HEK293 (cell line): ENCODE results near the gene CDHR1.

Source experiments
- CTCF ChIA-PET: fragments of 350-600 bp; formaldehyde crosslinking; extraction: SDS; loops from one replicate; lab custom pipeline; 2021; ENCODE audit warnings: antibody characterized with exemption; lab: Yijun Ruan, JAX
- POLR2A ChIA-PET: fragments of 300-600 bp; formaldehyde crosslinking; extraction: SDS; loops from one replicate; lab custom pipeline; 2020; ENCODE audit warnings: antibody characterized with exemption, inconsistent platforms; lab: Yijun Ruan, JAX
- H3K27ac ChIP-seq: fragments of 200-500 bp; sonication (Bioruptor generic); 2 replicates; pipeline ENCODE4 v1.5.1; 2014; ENCODE audit warnings: low read depth, low read length, control low read depth, inconsistent platforms; ENCODE audit errors: extremely low read depth
- H3K36me3 ChIP-seq, 2 experiments: fragments of 200-500 bp in 1 of 2; sonication (Bioruptor generic) in 1 of 2; 1 replicate in 1 of 2; 2 replicates in 1 of 2; pipeline ENCODE4 v1.5.1; 2014 to 2017; ENCODE audit warnings: inconsistent platforms in 2 of 2, low read length in 2 of 2; ENCODE audit not compliant: control insufficient read depth in 2 of 2, insufficient read depth in 1 of 2
- H3K4me1 ChIP-seq: fragments of 200-500 bp; sonication (Bioruptor generic); 2 replicates; pipeline ENCODE4 v1.5.1; 2014; ENCODE audit warnings: mild to moderate bottlenecking, low read length, inconsistent platforms; ENCODE audit not compliant: control insufficient read depth, insufficient read depth
- H3K4me3 ChIP-seq: 2 replicates; pipeline ENCODE4 v1.5.1; 2011; ENCODE audit warnings: low read depth, mild to moderate bottlenecking, control low read depth, low read length, moderate library complexity
- H3K9me3 ChIP-seq: fragments of 200-500 bp; sonication (Bioruptor generic); 2 replicates; pipeline ENCODE4 v1.5.1; 2014; ENCODE audit warnings: low read depth, low read length, inconsistent platforms; ENCODE audit not compliant: control insufficient read depth, insufficient read depth
- HOXA7 ChIP-seq: sonication (generic); formaldehyde crosslinking; IDR thresholded peaks from 2 replicates; pipeline ENCODE4 v1.8.1; 2022; ENCODE audit warnings: missing genetic modification reagents, borderline replicate concordance
- HOXC10 ChIP-seq: sonication (generic); formaldehyde crosslinking; IDR thresholded peaks from 2 replicates; pipeline ENCODE4 v1.8.1; 2023; ENCODE audit warnings: mild to moderate bottlenecking, missing genetic modification reagents
- KLF7 ChIP-seq: fragments of 450-650 bp; formaldehyde crosslinking; IDR thresholded peaks from 2 replicates; pipeline ENCODE4 v1.5.1; 2016; ENCODE audit warnings: missing biosample characterization, missing genetic modification characterization, borderline replicate concordance
- MEIS1 ChIP-seq: sonication (generic); formaldehyde crosslinking; IDR thresholded peaks from 2 replicates; pipeline ENCODE4 v1.8.1; 2022; ENCODE audit warnings: missing genetic modification reagents, mild to moderate bottlenecking, borderline replicate concordance
- SCRT2 ChIP-seq: fragments of 450-650 bp; formaldehyde crosslinking; IDR thresholded peaks from 2 replicates; pipeline ENCODE4 v1.5.1; 2016; ENCODE audit warnings: missing biosample characterization, missing genetic modification characterization
- ZNF146 ChIP-seq: fragments of 450-650 bp; formaldehyde crosslinking; IDR thresholded peaks from 2 replicates; pipeline ENCODE4 v1.5.1; 2016; ENCODE audit warnings: missing biosample characterization, missing genetic modification characterization
- ZNF16 ChIP-seq: fragments of 450-650 bp; formaldehyde crosslinking; IDR thresholded peaks from 2 replicates; pipeline ENCODE4 v1.5.1; 2016; ENCODE audit warnings: low read depth, missing biosample characterization, missing genetic modification characterization
- ZNF558 ChIP-seq: fragments of 450-650 bp; formaldehyde crosslinking; IDR thresholded peaks from 2 replicates; pipeline ENCODE4 v1.5.1; 2016; ENCODE audit warnings: missing biosample characterization, missing genetic modification characterization
- ZNF837 ChIP-seq: fragments of 450-650 bp; formaldehyde crosslinking; IDR thresholded peaks from 2 replicates; pipeline ENCODE4 v1.5.1; 2016; ENCODE audit warnings: missing biosample characterization, missing genetic modification characterization
- TF ChIP-seq, protein P1 (sequence below): fragments of 450-650 bp; formaldehyde crosslinking; IDR thresholded peaks from 2 replicates; pipeline ENCODE4 v1.5.1; 2016; ENCODE audit warnings: missing biosample characterization, missing genetic modification characterization
- TF ChIP-seq, protein P2 (sequence below): fragments of 450-650 bp; formaldehyde crosslinking; IDR thresholded peaks from 2 replicates; pipeline ENCODE4 v1.5.1; 2016; ENCODE audit warnings: missing biosample characterization, missing genetic modification characterization, borderline replicate concordance
- TF ChIP-seq, protein P3 (sequence below): fragments of 450-650 bp; formaldehyde crosslinking; IDR thresholded peaks from 2 replicates; pipeline ENCODE4 v1.5.1; 2016; ENCODE audit warnings: missing biosample characterization, missing genetic modification characterization
- TF ChIP-seq, protein P4 (sequence below): fragments of 450-650 bp; formaldehyde crosslinking; IDR thresholded peaks from 2 replicates; pipeline ENCODE4 v1.5.1; 2017; ENCODE audit warnings: missing biosample characterization, missing genetic modification characterization
- TF ChIP-seq, protein P5 (sequence below): fragments of 450-650 bp; formaldehyde crosslinking; IDR thresholded peaks from 2 replicates; pipeline ENCODE4 v1.5.1; 2016; ENCODE audit warnings: missing biosample characterization, missing genetic modification characterization
- TF ChIP-seq, protein P6 (sequence below): fragments of 450-650 bp; formaldehyde crosslinking; IDR thresholded peaks from 2 replicates; pipeline ENCODE4 v1.5.1; 2016; ENCODE audit warnings: missing biosample characterization, missing genetic modification characterization

The CDHR1 gene

DNA sequence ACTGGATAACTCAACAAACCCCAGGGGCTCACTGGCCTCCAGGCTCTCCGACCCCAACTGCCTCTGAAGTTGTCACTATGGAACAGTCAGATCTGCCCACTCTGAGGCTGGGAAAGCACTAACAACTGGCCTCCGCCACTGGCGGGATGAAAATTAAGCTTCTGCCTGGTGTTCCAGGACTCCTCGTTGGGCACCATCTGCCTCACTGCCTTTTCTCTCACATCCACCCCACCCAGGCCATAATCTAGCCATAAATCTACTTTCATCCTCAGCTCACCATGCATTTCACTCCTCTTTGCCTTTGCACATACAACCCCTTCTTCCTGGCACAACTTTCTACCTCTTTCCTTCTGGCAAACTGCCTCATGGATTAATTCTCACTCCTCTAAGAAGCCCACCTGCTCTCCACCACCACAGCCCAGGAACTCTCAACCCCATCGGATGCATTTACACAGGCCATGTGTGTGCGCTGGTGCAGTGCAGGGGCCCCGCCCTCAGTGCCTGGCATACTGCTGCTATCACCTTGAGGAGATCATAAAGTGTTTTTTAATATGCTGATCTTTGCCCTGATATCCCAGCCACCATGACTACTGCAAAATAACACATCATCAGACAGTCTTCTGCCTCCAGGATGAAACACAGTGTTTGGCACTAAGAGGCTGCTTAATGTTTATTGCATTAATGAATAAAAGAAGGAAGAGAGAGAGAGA is 4.0 kb downstream of the CDHR1 start:
- CTCF ChIA-PET, result interaction anchor here (0.7 to 1.0 kb wide), 2 partner anchors 10 to 100 kb away, joined by 3 to 5 read pairs; no protein-coding TSS in a partner anchor
- H3K4me1 ChIP-seq, result peaks cover 8% of the 10 kb centered on the region
- POLR2A ChIA-PET, result no interaction called here
- H3K4me3 ChIP-seq, result no peak overlapping the region
- no peaks in the 10 kb centered on the region for H3K36me3 ChIP-seq
- no peak overlapping the region for H3K27ac ChIP-seq
- no peaks in the 10 kb centered on the region for H3K9me3 ChIP-seq
- TF ChIP-seq HOXC10 (CRISPR knock-in tag), result no peak
- TF ChIP-seq, protein P1, sequence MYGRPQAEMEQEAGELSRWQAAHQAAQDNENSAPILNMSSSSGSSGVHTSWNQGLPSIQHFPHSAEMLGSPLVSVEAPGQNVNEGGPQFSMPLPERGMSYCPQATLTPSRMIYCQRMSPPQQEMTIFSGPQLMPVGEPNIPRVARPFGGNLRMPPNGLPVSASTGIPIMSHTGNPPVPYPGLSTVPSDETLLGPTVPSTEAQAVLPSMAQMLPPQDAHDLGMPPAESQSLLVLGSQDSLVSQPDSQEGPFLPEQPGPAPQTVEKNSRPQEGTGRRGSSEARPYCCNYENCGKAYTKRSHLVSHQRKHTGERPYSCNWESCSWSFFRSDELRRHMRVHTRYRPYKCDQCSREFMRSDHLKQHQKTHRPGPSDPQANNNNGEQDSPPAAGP, result no peak
- no peak for TF ChIP-seq ZNF558 (tag by site-specific recombination)
- TF ChIP-seq, protein P2, sequence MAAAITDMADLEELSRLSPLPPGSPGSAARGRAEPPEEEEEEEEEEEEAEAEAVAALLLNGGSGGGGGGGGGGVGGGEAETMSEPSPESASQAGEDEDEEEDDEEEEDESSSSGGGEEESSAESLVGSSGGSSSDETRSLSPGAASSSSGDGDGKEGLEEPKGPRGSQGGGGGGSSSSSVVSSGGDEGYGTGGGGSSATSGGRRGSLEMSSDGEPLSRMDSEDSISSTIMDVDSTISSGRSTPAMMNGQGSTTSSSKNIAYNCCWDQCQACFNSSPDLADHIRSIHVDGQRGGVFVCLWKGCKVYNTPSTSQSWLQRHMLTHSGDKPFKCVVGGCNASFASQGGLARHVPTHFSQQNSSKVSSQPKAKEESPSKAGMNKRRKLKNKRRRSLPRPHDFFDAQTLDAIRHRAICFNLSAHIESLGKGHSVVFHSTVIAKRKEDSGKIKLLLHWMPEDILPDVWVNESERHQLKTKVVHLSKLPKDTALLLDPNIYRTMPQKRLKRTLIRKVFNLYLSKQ (tag by site-specific recombination), result no peak
- no peak for TF ChIP-seq SCRT2 (tag by site-specific recombination)
- TF ChIP-seq, protein P3, sequence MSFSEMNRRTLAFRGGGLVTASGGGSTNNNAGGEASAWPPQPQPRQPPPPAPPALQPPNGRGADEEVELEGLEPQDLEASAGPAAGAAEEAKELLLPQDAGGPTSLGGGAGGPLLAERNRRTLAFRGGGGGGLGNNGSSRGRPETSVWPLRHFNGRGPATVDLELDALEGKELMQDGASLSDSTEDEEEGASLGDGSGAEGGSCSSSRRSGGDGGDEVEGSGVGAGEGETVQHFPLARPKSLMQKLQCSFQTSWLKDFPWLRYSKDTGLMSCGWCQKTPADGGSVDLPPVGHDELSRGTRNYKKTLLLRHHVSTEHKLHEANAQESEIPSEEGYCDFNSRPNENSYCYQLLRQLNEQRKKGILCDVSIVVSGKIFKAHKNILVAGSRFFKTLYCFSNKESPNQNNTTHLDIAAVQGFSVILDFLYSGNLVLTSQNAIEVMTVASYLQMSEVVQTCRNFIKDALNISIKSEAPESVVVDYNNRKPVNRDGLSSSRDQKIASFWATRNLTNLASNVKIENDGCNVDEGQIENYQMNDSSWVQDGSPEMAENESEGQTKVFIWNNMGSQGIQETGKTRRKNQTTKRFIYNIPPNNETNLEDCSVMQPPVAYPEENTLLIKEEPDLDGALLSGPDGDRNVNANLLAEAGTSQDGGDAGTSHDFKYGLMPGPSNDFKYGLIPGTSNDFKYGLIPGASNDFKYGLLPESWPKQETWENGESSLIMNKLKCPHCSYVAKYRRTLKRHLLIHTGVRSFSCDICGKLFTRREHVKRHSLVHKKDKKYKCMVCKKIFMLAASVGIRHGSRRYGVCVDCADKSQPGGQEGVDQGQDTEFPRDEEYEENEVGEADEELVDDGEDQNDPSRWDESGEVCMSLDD (tag by site-specific recombination), result no peak
- no peak for TF ChIP-seq HOXA7
- TF ChIP-seq, protein P4, sequence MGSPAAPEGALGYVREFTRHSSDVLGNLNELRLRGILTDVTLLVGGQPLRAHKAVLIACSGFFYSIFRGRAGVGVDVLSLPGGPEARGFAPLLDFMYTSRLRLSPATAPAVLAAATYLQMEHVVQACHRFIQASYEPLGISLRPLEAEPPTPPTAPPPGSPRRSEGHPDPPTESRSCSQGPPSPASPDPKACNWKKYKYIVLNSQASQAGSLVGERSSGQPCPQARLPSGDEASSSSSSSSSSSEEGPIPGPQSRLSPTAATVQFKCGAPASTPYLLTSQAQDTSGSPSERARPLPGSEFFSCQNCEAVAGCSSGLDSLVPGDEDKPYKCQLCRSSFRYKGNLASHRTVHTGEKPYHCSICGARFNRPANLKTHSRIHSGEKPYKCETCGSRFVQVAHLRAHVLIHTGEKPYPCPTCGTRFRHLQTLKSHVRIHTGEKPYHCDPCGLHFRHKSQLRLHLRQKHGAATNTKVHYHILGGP (tag by site-specific recombination), result no peak
- no peak for TF ChIP-seq ZNF146 (tag by site-specific recombination)
- TF ChIP-seq, protein P5, sequence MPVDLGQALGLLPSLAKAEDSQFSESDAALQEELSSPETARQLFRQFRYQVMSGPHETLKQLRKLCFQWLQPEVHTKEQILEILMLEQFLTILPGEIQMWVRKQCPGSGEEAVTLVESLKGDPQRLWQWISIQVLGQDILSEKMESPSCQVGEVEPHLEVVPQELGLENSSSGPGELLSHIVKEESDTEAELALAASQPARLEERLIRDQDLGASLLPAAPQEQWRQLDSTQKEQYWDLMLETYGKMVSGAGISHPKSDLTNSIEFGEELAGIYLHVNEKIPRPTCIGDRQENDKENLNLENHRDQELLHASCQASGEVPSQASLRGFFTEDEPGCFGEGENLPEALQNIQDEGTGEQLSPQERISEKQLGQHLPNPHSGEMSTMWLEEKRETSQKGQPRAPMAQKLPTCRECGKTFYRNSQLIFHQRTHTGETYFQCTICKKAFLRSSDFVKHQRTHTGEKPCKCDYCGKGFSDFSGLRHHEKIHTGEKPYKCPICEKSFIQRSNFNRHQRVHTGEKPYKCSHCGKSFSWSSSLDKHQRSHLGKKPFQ (tag by site-specific recombination), result no peak
- TF ChIP-seq MEIS1, result no peak
- TF ChIP-seq ZNF837 (tag by site-specific recombination), result no peak
- TF ChIP-seq ZNF16 (tag by site-specific recombination), result no peak
- TF ChIP-seq, protein P6, sequence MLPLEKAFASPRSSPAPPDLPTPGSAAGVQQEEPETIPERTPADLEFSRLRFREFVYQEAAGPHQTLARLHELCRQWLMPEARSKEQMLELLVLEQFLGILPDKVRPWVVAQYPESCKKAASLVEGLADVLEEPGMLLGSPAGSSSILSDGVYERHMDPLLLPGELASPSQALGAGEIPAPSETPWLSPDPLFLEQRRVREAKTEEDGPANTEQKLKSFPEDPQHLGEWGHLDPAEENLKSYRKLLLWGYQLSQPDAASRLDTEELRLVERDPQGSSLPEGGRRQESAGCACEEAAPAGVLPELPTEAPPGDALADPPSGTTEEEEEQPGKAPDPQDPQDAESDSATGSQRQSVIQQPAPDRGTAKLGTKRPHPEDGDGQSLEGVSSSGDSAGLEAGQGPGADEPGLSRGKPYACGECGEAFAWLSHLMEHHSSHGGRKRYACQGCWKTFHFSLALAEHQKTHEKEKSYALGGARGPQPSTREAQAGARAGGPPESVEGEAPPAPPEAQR (tag by site-specific recombination), result no peak
- TF ChIP-seq KLF7, result no peak
